ENCODE results near the gene FLACC1. TPM values are rescaled to one million over a fixed set of nuclear protein-coding genes. Genes with fewer than 3 reads are reported as not detected.

FLACC1 gene
- total RNA-seq, 1 experiment from 2014 or later: 0.17 TPM

DNA sequence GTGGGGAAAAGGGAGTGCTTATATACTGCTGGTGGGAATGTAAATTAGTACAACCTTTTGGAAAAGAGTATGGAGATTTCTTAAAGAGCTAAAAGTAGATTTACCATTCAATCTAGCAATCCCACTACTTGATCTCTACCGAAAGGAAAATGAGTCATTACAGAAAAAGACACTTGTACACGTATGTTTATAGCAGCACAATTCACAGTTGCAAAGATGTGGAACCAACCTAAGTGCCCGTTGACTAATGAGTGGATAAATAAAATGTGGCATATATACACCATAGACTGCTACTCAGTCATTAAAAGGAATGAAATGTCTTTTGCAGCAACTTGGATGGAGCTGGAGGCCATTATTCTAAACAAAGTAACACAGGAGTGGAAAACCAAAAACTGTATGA, 29.5 kb downstream of the FLACC1 start:
- DNase-seq (ENCODE audit: low spot score) (no peak), ATAC-seq (no peak)
- H3K27me3 Mint-ChIP-seq (ENCODE audit: low read depth): no peaks in the 10 kb centered on the region; the same call in 1 of the 2 replicates
- CTCF ChIA-PET: no interaction called here
- no peak overlapping the region for H3K27ac Mint-ChIP-seq
- TF ChIP-seq ZBTB21 (CRISPR knock-in tag; IDR thresholded peaks at IDR 0.05; ENCODE audit: borderline replicate concordance) (no peak), TEAD1 (CRISPR knock-in tag; IDR thresholded peaks at IDR 0.05) (no peak), GRHL2 (CRISPR knock-in tag; IDR thresholded peaks at IDR 0.05; ENCODE audit: insufficient replicate concordance, severe bottlenecking) (no peak), CREB1 (CRISPR knock-in tag; IDR thresholded peaks at IDR 0.05) (no peak), ZNF396 (CRISPR knock-in tag; IDR thresholded peaks at IDR 0.05; ENCODE audit: borderline replicate concordance) (no peak), PRRX2 (CRISPR knock-in tag; IDR thresholded peaks at IDR 0.05) (no peak), ELF4 (CRISPR knock-in tag; IDR thresholded peaks at IDR 0.05; ENCODE audit: low read depth) (no peak), ZNF138 (CRISPR knock-in tag; conservative IDR thresholded peaks at IDR 0.05) (no peak), OVOL2 (CRISPR knock-in tag; IDR thresholded peaks at IDR 0.05; ENCODE audit: borderline replicate concordance) (no peak), USF2 (CRISPR knock-in tag; IDR thresholded peaks at IDR 0.05) (no peak), FOXK1 (CRISPR knock-in tag; IDR thresholded peaks at IDR 0.05) (no peak), PRDM15 (CRISPR knock-in tag; IDR thresholded peaks at IDR 0.05) (no peak), ZNF416 (CRISPR knock-in tag; IDR thresholded peaks at IDR 0.05) (no peak)
- no peaks in the 10 kb centered on the region for H3K4me1 Mint-ChIP-seq
- peaks cover 13% of the 10 kb centered on the region for H3K36me3 Mint-ChIP-seq
- H3K9me3 Mint-ChIP-seq: peaks cover 48% of the 10 kb centered on the region
- POLR2A ChIA-PET: no interaction called here
- no peak overlapping the region for H3K4me3 Mint-ChIP-seq

DNA sequence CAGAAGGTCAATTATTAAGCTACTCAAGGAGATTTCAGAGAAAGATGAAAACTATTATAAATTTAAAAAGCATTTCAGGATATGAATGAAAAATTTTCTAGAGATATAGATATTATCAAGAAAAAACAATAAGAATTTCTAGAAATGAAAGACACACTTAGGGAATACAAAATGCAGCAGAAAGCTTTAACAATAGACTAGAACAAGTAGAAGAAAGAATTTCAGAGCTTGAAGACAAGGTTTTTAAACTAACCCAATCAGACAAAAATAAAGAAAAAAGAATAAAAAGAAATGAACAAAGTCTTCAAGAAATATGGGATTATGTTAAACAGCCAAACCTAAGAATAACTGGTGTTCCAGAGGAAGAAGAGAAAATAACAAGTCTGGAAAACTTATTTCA, 34.4 kb downstream of the FLACC1 start:
- no peak for DNase-seq (ENCODE audit: low spot score)
- H3K27ac Mint-ChIP-seq: no peak overlapping the region
- CTCF ChIA-PET: interaction anchor here (1.0 kb wide), 1 partner anchor 91 kb away, joined by 3 read pairs; no protein-coding TSS in a partner anchor
- peaks cover 2% of the 10 kb centered on the region; the same call in 1 of the 2 replicates for H3K27me3 Mint-ChIP-seq (ENCODE audit: low read depth)
- peaks cover 19% of the 10 kb centered on the region for H3K36me3 Mint-ChIP-seq
- H3K4me1 Mint-ChIP-seq: no peaks in the 10 kb centered on the region
- H3K9me3 Mint-ChIP-seq: peaks cover 52% of the 10 kb centered on the region
- H3K4me3 Mint-ChIP-seq: no peak overlapping the region
- POLR2A ChIA-PET: no interaction called here
- ATAC-seq: no peak
- no peak for TF ChIP-seq MXD4 (CRISPR knock-in tag; IDR thresholded peaks at IDR 0.05; ENCODE audit: borderline replicate concordance)
- no peak for TF ChIP-seq AFF4 (CRISPR knock-in tag; IDR thresholded peaks at IDR 0.05; ENCODE audit: borderline replicate concordance)
- no peak for TF ChIP-seq PRRX2 (CRISPR knock-in tag; IDR thresholded peaks at IDR 0.05)
- TF ChIP-seq ZNF317 (CRISPR knock-in tag; IDR thresholded peaks at IDR 0.05; ENCODE audit: borderline replicate concordance, low read depth): no peak
- TF ChIP-seq, protein P1, sequence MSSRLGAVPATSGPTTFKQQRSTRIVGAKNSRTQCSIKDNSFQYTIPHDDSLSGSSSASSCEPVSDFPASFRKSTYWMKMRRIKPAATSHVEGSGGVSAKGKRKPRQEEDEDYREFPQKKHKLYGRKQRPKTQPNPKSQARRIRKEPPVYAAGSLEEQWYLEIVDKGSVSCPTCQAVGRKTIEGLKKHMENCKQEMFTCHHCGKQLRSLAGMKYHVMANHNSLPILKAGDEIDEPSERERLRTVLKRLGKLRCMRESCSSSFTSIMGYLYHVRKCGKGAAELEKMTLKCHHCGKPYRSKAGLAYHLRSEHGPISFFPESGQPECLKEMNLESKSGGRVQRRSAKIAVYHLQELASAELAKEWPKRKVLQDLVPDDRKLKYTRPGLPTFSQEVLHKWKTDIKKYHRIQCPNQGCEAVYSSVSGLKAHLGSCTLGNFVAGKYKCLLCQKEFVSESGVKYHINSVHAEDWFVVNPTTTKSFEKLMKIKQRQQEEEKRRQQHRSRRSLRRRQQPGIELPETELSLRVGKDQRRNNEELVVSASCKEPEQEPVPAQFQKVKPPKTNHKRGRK (CRISPR knock-in tag; IDR thresholded peaks at IDR 0.05; ENCODE audit: borderline replicate concordance): no peak
- TF ChIP-seq JUN (CRISPR knock-in tag; IDR thresholded peaks at IDR 0.05): no peak
- no peak for TF ChIP-seq ZNF423 (CRISPR knock-in tag; IDR thresholded peaks at IDR 0.05)
- no peak for TF ChIP-seq MLX (CRISPR knock-in tag; IDR thresholded peaks at IDR 0.05)
- no peak for TF ChIP-seq ZNF532 (CRISPR knock-in tag; IDR thresholded peaks at IDR 0.05; ENCODE audit: borderline replicate concordance)
